ENCODE results near the gene CALCOCO2.

CALCOCO2 gene

GRCh38 chr17:48890086-48890485 is 59.3 kb downstream of the CALCOCO2 start:
- no peak for TF ChIP-seq CTCF (conservative IDR thresholded peaks at IDR 0.05)
- no peak overlapping the region for H3K27ac ChIP-seq

GRCh38 chr17:48892940-48893645 is 62.3 kb downstream of the CALCOCO2 start:
- peak overlapping the region; percentile 89 for H3K27ac ChIP-seq
- no peak for TF ChIP-seq CTCF (conservative IDR thresholded peaks at IDR 0.05)

- TF ChIP-seq CTCF (conservative IDR thresholded peaks at IDR 0.05) = no peak
- peak overlapping the region; percentile 89 for H3K27ac ChIP-seq
Measured at GRCh38 chr17:48893646-48894508, 63.0 kb downstream of the CALCOCO2 start.

- TF ChIP-seq CTCF (conservative IDR thresholded peaks at IDR 0.05) = no peak
Measured at GRCh38 chr17:48894886-48895285, 64.1 kb downstream of the CALCOCO2 start.

GRCh38 chr17:48901241-48901640 is 70.4 kb downstream of the CALCOCO2 start:
- no peak overlapping the region for H3K27ac ChIP-seq
- TF ChIP-seq CTCF (conservative IDR thresholded peaks at IDR 0.05) = no peak

More at GRCh38 chr17:48894886-48895285, 64.1 kb downstream of the CALCOCO2 start:
- peak overlapping the region; percentile 89; the same call in 1 of the 2 replicates for H3K27ac ChIP-seq

GRCh38 chr17:48903401-48903800 is 72.6 kb downstream of the CALCOCO2 start:
- TF ChIP-seq CTCF (conservative IDR thresholded peaks at IDR 0.05) = no peak
- H3K27ac ChIP-seq = no peak overlapping the region

GRCh38 chr17:48904428-48904827 is 73.6 kb downstream of the CALCOCO2 start:
- H3K27ac ChIP-seq = no peak overlapping the region
- TF ChIP-seq CTCF (conservative IDR thresholded peaks at IDR 0.05) = no peak

Measured in VCaP (cell line).